Measurements from ENCODE around the gene LACTB. TPM values are rescaled to one million over a fixed set of nuclear protein-coding genes. Genes with fewer than 3 reads are reported as not detected.
"Not testable (repeated sequence)": the region's sequence is repeated elsewhere in the genome, so short reads cannot be mapped to it uniquely, and the experiment has no call there.

LACTB gene
- total RNA-seq, 4 donors from 2014 or later = 9.7 to 22.6 (median 12.1) TPM

- no peak overlapping the region for H3K27ac ChIP-seq
- DNase-seq = no peak
- WGBS, 2 donors = 60 to 86% methylated on average over 7 of the region's 7 CpGs
- TF ChIP-seq CTCF (IDR thresholded peaks at IDR 0.05) (no peak), POLR2A (IDR thresholded peaks at IDR 0.05) (no peak)
- intact Hi-C loops (cut with DNase I) = no loop called here
- peaks cover 0 to 5% (median 0%) of the 10 kb centered on the region in 3 donors for H3K4me1 ChIP-seq
- peaks cover 0 to 9% (median 0%) of the 10 kb centered on the region in 4 donors for H3K27me3 ChIP-seq
- H3K9me3 ChIP-seq = no peaks in the 10 kb centered on the region
- no peaks in the 10 kb centered on the region for H3K36me3 ChIP-seq
- H3K4me3 ChIP-seq = no peak overlapping the region
Measured at GRCh38 chr15:63104727-63105126, 16.9 kb upstream of the LACTB start.

- intact Hi-C loops (cut with DNase I); H3K27me3 ChIP-seq; H3K4me1 ChIP-seq; DNase-seq; H3K27ac ChIP-seq; H3K36me3 ChIP-seq; H3K9me3 ChIP-seq; H3K4me3 ChIP-seq: not testable (repeated sequence)
- 56 to 82% methylated on average over 6 to 8 of the region's 8 CpGs for WGBS, 2 donors
Measured at GRCh38 chr15:63105354-63105753, 16.3 kb upstream of the LACTB start.

GRCh38 chr15:63107895-63108546 lies 13.6 kb upstream of the LACTB start:
- peaks cover 0 to 5% (median 0%) of the 10 kb centered on the region in 3 donors for H3K4me1 ChIP-seq
- DNase-seq = no peak
- H3K36me3 ChIP-seq = no peaks in the 10 kb centered on the region
- H3K27ac ChIP-seq = peak overlapping the region in 3 of 4 donors; percentile 4 to 67 (median 47)
- WGBS, 2 donors = 43 to 56% methylated on average over 8 to 9 of the region's 9 CpGs
- H3K27me3 ChIP-seq = peaks cover 0 to 9% (median 0%) of the 10 kb centered on the region in 4 donors
- TF ChIP-seq CTCF (IDR thresholded peaks at IDR 0.05) (no peak), POLR2A (IDR thresholded peaks at IDR 0.05) (no peak)
- intact Hi-C loops (cut with DNase I) = no loop called here
- H3K4me3 ChIP-seq = no peak overlapping the region
- no peaks in the 10 kb centered on the region for H3K9me3 ChIP-seq

- TF ChIP-seq POLR2A (IDR thresholded peaks at IDR 0.05) (no peak), CTCF (IDR thresholded peaks at IDR 0.05) (no peak)
- intact Hi-C loops (cut with DNase I) = no loop called here
- DNase-seq = no peak
- H3K36me3 ChIP-seq = no peaks in the 10 kb centered on the region
- H3K4me1 ChIP-seq = peaks cover 0 to 5% (median 0%) of the 10 kb centered on the region in 3 donors
- H3K27me3 ChIP-seq = peaks cover 0 to 9% (median 0%) of the 10 kb centered on the region in 4 donors
- no peak overlapping the region for H3K4me3 ChIP-seq
- H3K9me3 ChIP-seq = no peaks in the 10 kb centered on the region
- no peak overlapping the region for H3K27ac ChIP-seq
- WGBS, 2 donors = 72 to 76% methylated on average over 2 of the region's 2 CpGs
Measured at GRCh38 chr15:63109498-63109897, 12.2 kb upstream of the LACTB start.

GRCh38 chr15:63109920-63110319 lies 11.7 kb upstream of the LACTB start:
- WGBS, 2 donors = 82% methylated on average over 2 of the region's 2 CpGs
- no peak overlapping the region for H3K4me3 ChIP-seq
- intact Hi-C loops (cut with DNase I) = no loop called here

More at GRCh38 chr15:63109920-63110319, 11.7 kb upstream of the LACTB start:
- Histone ChIP-seq H3K9me3 (no peaks in the 10 kb centered on the region), H3K27me3 (peaks cover 0 to 9% (median 0%) of the 10 kb centered on the region in 4 donors), H3K4me1 (peaks cover 0 to 5% (median 0%) of the 10 kb centered on the region in 3 donors), H3K27ac (no peak overlapping the region), H3K36me3 (no peaks in the 10 kb centered on the region)
- no peak for DNase-seq
- TF ChIP-seq CTCF (IDR thresholded peaks at IDR 0.05) (no peak), POLR2A (IDR thresholded peaks at IDR 0.05) (no peak)

All from esophagus squamous epithelium (tissue), 5 donors.